ENCODE measurements around the gene WFDC10A.

DNA sequence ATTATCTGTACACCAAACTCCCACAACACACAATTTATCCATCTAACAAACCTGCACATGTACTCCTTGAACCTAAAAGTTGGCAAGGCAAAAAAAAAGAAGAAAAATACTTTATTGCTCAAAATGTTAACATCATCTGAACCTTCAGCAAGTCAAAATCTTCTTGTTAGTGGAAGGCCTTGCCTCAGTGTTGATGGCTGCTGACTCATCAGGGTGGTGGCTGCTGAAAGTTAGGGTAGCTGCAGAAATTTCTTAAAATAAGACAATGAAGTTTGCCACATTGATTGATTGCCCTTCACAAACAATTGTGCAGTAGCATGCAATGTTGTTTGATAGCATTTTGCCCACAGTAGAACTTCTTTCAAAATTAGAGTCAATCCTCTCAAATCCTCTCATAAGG lies 43.2 kb downstream of the WFDC10A start:
- no peak for TF ChIP-seq POLR2AphosphoS5 (IDR thresholded peaks at IDR 0.05)
- TF ChIP-seq, protein P1, sequence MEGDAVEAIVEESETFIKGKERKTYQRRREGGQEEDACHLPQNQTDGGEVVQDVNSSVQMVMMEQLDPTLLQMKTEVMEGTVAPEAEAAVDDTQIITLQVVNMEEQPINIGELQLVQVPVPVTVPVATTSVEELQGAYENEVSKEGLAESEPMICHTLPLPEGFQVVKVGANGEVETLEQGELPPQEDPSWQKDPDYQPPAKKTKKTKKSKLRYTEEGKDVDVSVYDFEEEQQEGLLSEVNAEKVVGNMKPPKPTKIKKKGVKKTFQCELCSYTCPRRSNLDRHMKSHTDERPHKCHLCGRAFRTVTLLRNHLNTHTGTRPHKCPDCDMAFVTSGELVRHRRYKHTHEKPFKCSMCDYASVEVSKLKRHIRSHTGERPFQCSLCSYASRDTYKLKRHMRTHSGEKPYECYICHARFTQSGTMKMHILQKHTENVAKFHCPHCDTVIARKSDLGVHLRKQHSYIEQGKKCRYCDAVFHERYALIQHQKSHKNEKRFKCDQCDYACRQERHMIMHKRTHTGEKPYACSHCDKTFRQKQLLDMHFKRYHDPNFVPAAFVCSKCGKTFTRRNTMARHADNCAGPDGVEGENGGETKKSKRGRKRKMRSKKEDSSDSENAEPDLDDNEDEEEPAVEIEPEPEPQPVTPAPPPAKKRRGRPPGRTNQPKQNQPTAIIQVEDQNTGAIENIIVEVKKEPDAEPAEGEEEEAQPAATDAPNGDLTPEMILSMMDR (IDR thresholded peaks at IDR 0.05): no peak
